Endothelial cell of umbilical vein (primary cell): ENCODE results near the gene SLC26A8. TPM values are rescaled to one million over a fixed set of nuclear protein-coding genes. Genes with fewer than 3 reads are reported as not detected.

Source experiments
- BruUV-seq: library from RNA; stranded (reverse); fragments of 400-500 nt; replicated peaks from 2 replicates; lab custom pipeline; 2021; lab: Mats Ljungman, UMichigan
- CTCF ChIA-PET: fragments of 300-600, 350-600 bp; sonication (Branson Sonifier 250); formaldehyde crosslinking; loops from one replicate; lab custom pipeline; 2021; ENCODE audit warnings: antibody characterized with exemption, inconsistent platforms; lab: Charles Lee
- POLR2A ChIA-PET: fragments of 300-600, 350-600 bp; sonication (Branson Sonifier 250); formaldehyde crosslinking; loops from one replicate; lab custom pipeline; 2021; ENCODE audit warnings: antibody characterized with exemption, inconsistent platforms; lab: Charles Lee
- DNase-seq: peaks from one replicate; pipeline ENCODE4 v3.0.0-alpha.2; 2011; ENCODE audit warnings: low read depth, low spot score
- FAIRE-seq: peaks from 2 replicates; lab custom pipeline; 2011; peaks lifted over from hg19 to GRCh38; lab: Jason Lieb, UNC
- H2AFZ ChIP-seq: 2 replicates; pipeline ENCODE4 v1.6.0; 2012; ENCODE audit warnings: low read depth, low read length, control low read depth, inconsistent platforms
- H3K27ac ChIP-seq: 2 replicates; pipeline ENCODE4 v1.5.1; 2011; ENCODE audit warnings: low read depth, mild to moderate bottlenecking, control low read depth, low read length, moderate library complexity; ENCODE audit not compliant: insufficient read depth
- H3K27me3 ChIP-seq, 2 experiments: 2 replicates each; pipeline versions ENCODE4 v1.6.0 to v1.6.1; 2011; ENCODE audit warnings: low read length in 2 of 2, mixed read lengths in 1 of 2; ENCODE audit not compliant: control insufficient read depth in 2 of 2, insufficient read depth in 2 of 2
- H3K36me3 ChIP-seq, 2 experiments: 2 replicates in 1 of 2; 3 replicates in 1 of 2; pipeline ENCODE4 v1.5.1; 2011; ENCODE audit warnings: low read length in 2 of 2, mild to moderate bottlenecking in 1 of 2, moderate library complexity in 1 of 2; ENCODE audit not compliant: control insufficient read depth in 2 of 2, insufficient read depth in 2 of 2; ENCODE audit errors: extremely low read depth in 1 of 2
- H3K4me1 ChIP-seq: 3 replicates; pipeline ENCODE4 v1.5.1; 2011; ENCODE audit warnings: mild to moderate bottlenecking, low read length; ENCODE audit not compliant: control insufficient read depth, insufficient read depth; ENCODE audit errors: extremely low read depth
- H3K4me2 ChIP-seq: 2 replicates; pipeline ENCODE4 v1.6.1; 2011; ENCODE audit warnings: low read length, control low read depth, mixed read lengths; ENCODE audit not compliant: insufficient read depth
- H3K4me3 ChIP-seq, 3 experiments: fragments of 200-600 bp in 1 of 3; sonication (generic), shearing (Covaris generic) in 1 of 3; replicated peaks in 1 of 3; 2 replicates each; pipeline ENCODE4 v1.5.1; 2011 to 2016; ENCODE audit warnings: control low read depth in 3 of 3, low read length in 3 of 3, mild to moderate bottlenecking in 2 of 3, inconsistent platforms in 1 of 3, low read depth in 1 of 3, moderate library complexity in 1 of 3; ENCODE audit not compliant: insufficient read depth in 1 of 3
- H3K79me2 ChIP-seq: 2 replicates; pipeline ENCODE4 v1.6.0; 2012; ENCODE audit warnings: low read length, inconsistent platforms; ENCODE audit not compliant: control insufficient read depth, insufficient read depth
- H3K9ac ChIP-seq: replicated peaks from 2 replicates; pipeline ENCODE3; 2011; ENCODE audit warnings: low read length, control low read depth; ENCODE audit not compliant: insufficient read depth; ENCODE audit errors: extremely low read depth
- H3K9me1 ChIP-seq: replicated peaks from 3 replicates; pipeline ENCODE4 v1.6.0; 2011; ENCODE audit warnings: mild to moderate bottlenecking, low read length; ENCODE audit not compliant: control insufficient read depth, insufficient read depth; ENCODE audit errors: extremely low read depth
- H3K9me3 ChIP-seq: replicated peaks from 2 replicates; pipeline ENCODE4 v1.5.1; 2012; ENCODE audit warnings: low read length, inconsistent platforms; ENCODE audit not compliant: control insufficient read depth, insufficient read depth
- H4K20me1 ChIP-seq: replicated peaks from 2 replicates; pipeline ENCODE3; 2011; ENCODE audit warnings: mild to moderate bottlenecking, low read length; ENCODE audit not compliant: control insufficient read depth, insufficient read depth; ENCODE audit errors: extremely low read depth
- CTCF ChIP-seq, 2 donors: IDR thresholded peaks; 1 replicate in 1 of 2; 2 replicates in 1 of 2; pipeline ENCODE4 v1.5.1; 2011; ENCODE audit warnings: low read length in 2 of 2, mild to moderate bottlenecking in 2 of 2, moderate library complexity in 2 of 2, control low read depth in 1 of 2, inconsistent platforms in 1 of 2, low read depth in 1 of 2; ENCODE audit not compliant: insufficient read depth in 1 of 2; ENCODE audit errors: extremely low read depth in 1 of 2
- EZH2 ChIP-seq: IDR thresholded peaks from 2 replicates; pipeline ENCODE4 v1.6.1; 2012; ENCODE audit warnings: borderline replicate concordance, low read depth, mild to moderate bottlenecking, moderate library complexity, low read length, inconsistent platforms; ENCODE audit not compliant: severe bottlenecking
- FOS ChIP-seq: IDR thresholded peaks from 2 replicates; pipeline ENCODE4 v1.6.1; 2011; ENCODE audit warnings: mild to moderate bottlenecking, low read length, moderate library complexity, borderline replicate concordance; ENCODE audit not compliant: insufficient read depth
- GATA2 ChIP-seq: IDR thresholded peaks from 2 replicates; pipeline ENCODE4 v1.7.0; 2011; ENCODE audit warnings: low read depth, mild to moderate bottlenecking, moderate library complexity, mixed read lengths, low read length; ENCODE audit not compliant: insufficient read length, insufficient read depth
- JUN ChIP-seq: IDR thresholded peaks from 2 replicates; pipeline ENCODE4 v1.6.1; 2011; ENCODE audit warnings: borderline replicate concordance, low read depth; ENCODE audit not compliant: insufficient read length, insufficient read depth
- MAX ChIP-seq: IDR thresholded peaks from 2 replicates; pipeline ENCODE4 v1.6.1; 2011; ENCODE audit not compliant: insufficient read depth, insufficient read length
- MYC ChIP-seq: IDR thresholded peaks from one replicate; pipeline ENCODE4 v1.6.1; 2011; ENCODE audit warnings: mild to moderate bottlenecking, low read depth, low read length
- POLR2A ChIP-seq: IDR thresholded peaks from 2 replicates; pipeline ENCODE4 v1.6.1; 2012; ENCODE audit warnings: low read depth, mild to moderate bottlenecking, control low read depth, low read length
- POLR2AphosphoS5 ChIP-seq: IDR thresholded peaks from 2 replicates; pipeline ENCODE4 v1.6.1; 2012; ENCODE audit warnings: low read depth, mild to moderate bottlenecking, control low read depth, low read length, moderate library complexity; ENCODE audit not compliant: insufficient read depth
- dilution Hi-C: fragments of 300-500 bp; cut with MboI; formaldehyde crosslinking; loops from one replicate; pipeline ENCODE4 v1.15.0; 2019; ENCODE audit warnings: low sequenced_read_pairs; ENCODE audit not compliant: extremely low pct_ligation_motif_present
- intact Hi-C: fragments of 100-400 bp; cut with micrococcal nuclease; formaldehyde crosslinking; loops from one replicate; pipeline ENCODE4 v1.10.0; 2022
- polyA plus RNA-seq, 4 experiments: library from polyadenylated mRNA; depleted of rRNA in 3 of 4; stranded (reverse) in 3 of 4; unstranded in 1 of 4; fragments of >200 nt; gene quantifications; 2 replicates each; pipeline versions ENCODE4 v1.2.1 to v1.2.3, GENCODE V29; 2011 to 2012; ENCODE audit warnings: missing spikeins in 1 of 4
- total RNA-seq: library from RNA; stranded (reverse); gene quantifications from 2 replicates; pipeline ENCODE4 v1.2.3, GENCODE V29; 2021

SLC26A8 gene
- total and polyA plus RNA-seq, 2 donors (not counting 3 experiments of a cell fraction or from before 2014, with no cell fraction given) = 0.01 TPM; not detected in 1

GRCh38 chr6:36015666-36016065 is 8.8 kb downstream of the SLC26A8 start:
- Histone ChIP-seq H3K9me1 (no peaks in the 10 kb centered on the region), H4K20me1 (no peaks in the 10 kb centered on the region), H3K4me2 (no peak overlapping the region), H3K9me3 (no peaks in the 10 kb centered on the region), H2AFZ (no peak overlapping the region), H3K36me3 (no peaks in the 10 kb centered on the region), H3K27ac (no peak overlapping the region), H3K4me3 (no peak overlapping the region), H3K79me2 (no peaks in the 10 kb centered on the region), H3K4me1 (no peaks in the 10 kb centered on the region), H3K27me3 (no peaks in the 10 kb centered on the region), H3K9ac (no peak overlapping the region)
- no TSS peak for BruUV-seq
- dilution Hi-C loops (no loop called here), intact Hi-C loops (no loop called here)
- no peak for DNase-seq
- FAIRE-seq = no peak
- ChIA-PET POLR2A (no interaction called here), CTCF (interaction anchor here (1.0 to 1.5 kb wide), 3 partner anchors 10 to 22 kb away, joined by 3 to 4 read pairs (median 3); no protein-coding TSS in a partner anchor)
- TF ChIP-seq EZH2 (no peak), GATA2 (no peak), POLR2AphosphoS5 (no peak), MAX (no peak), POLR2A (no peak), JUN (no peak), FOS (no peak), CTCF (IDR thresholded peaks at IDR 0.05; ENCODE audit: extremely low read depth in 1 of 2, insufficient read depth in 1 of 2, low read depth in 1 of 2, low read length in 2 of 2) (no peak), MYC (no peak)
